Kidney (tissue), 14 donors: ENCODE results near the gene PHB1. TPM values are rescaled to one million over a fixed set of nuclear protein-coding genes. Genes with fewer than 3 reads are reported as not detected.

ENCODE experiments used
- DNase-seq, 5 donors: peaks; one replicate each; pipeline ENCODE4 v3.0.0-alpha.2; 2013 to 2020
- FAIRE-seq: peaks from 2 replicates; lab custom pipeline; 2012; peaks lifted over from hg19 to GRCh38; lab: Jason Lieb, UNC
- H3K27ac ChIP-seq, 2 donors: one replicate each; pipeline ENCODE4 v1.7.0; 2013; ENCODE audit warnings: low read depth in 2 of 2, low read length in 2 of 2, inconsistent platforms in 1 of 2
- H3K27me3 ChIP-seq: one replicate; pipeline ENCODE4 v1.7.1; 2013; ENCODE audit warnings: low read length, inconsistent platforms; ENCODE audit not compliant: control insufficient read depth, insufficient read depth
- H3K36me3 ChIP-seq, 3 donors: one replicate each; pipeline versions ENCODE4 v1.7.0 to v1.7.1; 2013; ENCODE audit warnings: low read length in 3 of 3, control low read depth in 1 of 3, inconsistent platforms in 1 of 3; ENCODE audit not compliant: insufficient read depth in 3 of 3, control insufficient read depth in 2 of 3
- H3K4me1 ChIP-seq, 3 donors: one replicate each; pipeline versions ENCODE4 v1.7.0 to v1.7.1; 2013; ENCODE audit warnings: low read length in 3 of 3, inconsistent platforms in 1 of 3, low read depth in 1 of 3; ENCODE audit not compliant: control insufficient read depth in 2 of 3, insufficient read depth in 2 of 3
- H3K4me3 ChIP-seq, 3 donors: one replicate each; pipeline versions ENCODE4 v1.7.0 to v1.8.1; 2013; ENCODE audit warnings: low read length in 3 of 3, control low read depth in 1 of 3, inconsistent platforms in 1 of 3
- H3K9ac ChIP-seq, 3 donors: one replicate each; pipeline versions ENCODE4 v1.7.0 to v1.7.1; 2013; ENCODE audit warnings: low read length in 3 of 3, control low read depth in 1 of 3, inconsistent platforms in 1 of 3
- H3K9me3 ChIP-seq, 3 donors: one replicate each; pipeline versions ENCODE4 v1.7.0 to v1.7.1; 2013; ENCODE audit warnings: low read length in 3 of 3, control low read depth in 1 of 3, inconsistent platforms in 1 of 3; ENCODE audit not compliant: control insufficient read depth in 2 of 3, insufficient read depth in 1 of 3
- intact Hi-C: fragments of 100-400 bp; cut with DNase I; formaldehyde crosslinking; loops from one replicate; pipeline ENCODE4 v1.11.1; 2022
- polyA plus RNA-seq: library from polyadenylated mRNA; stranded (reverse); fragments of 350-450 nt; fragmentation: Illumina TruSeq; extraction: RNeasy Lipid Tissue Mini Kit (QIAGEN cat#74804); gene quantifications from one replicate; pipeline ENCODE4 v1.2.3, GENCODE V29; 2014; ENCODE audit warnings: low read depth, low replicate concordance; ENCODE audit not compliant: insufficient read depth
- total RNA-seq: library from RNA; stranded (reverse); fragmentation: NEBNext Ultra II Directional; extraction: Animal tissue kit (Norgen Biotek cat#: 25700); gene quantifications from one replicate; pipeline ENCODE4 v1.2.1, GENCODE V29; 2021
- TF ChIP-seq, protein P1 (sequence below): IDR thresholded peaks from 3 replicates; pipeline ENCODE4 v1.5.1; 2012; ENCODE audit warnings: mild to moderate bottlenecking, moderate library complexity, borderline replicate concordance; ENCODE audit not compliant: insufficient read depth; ENCODE audit errors: extremely low read depth
- donor health status: control.
- donor health status: control.
- donor health status: control.
- donor health status: control.
- donor health status: control.
- donor health status: DM: yes; HTN: yes; CAD: no.
- donor health status: Normal renal cell carcinoma (clear cell type).

Gene PHB1
- total and polyA plus RNA-seq, 2 donors from 2014 or later, result 161 to 469 TPM

DNA sequence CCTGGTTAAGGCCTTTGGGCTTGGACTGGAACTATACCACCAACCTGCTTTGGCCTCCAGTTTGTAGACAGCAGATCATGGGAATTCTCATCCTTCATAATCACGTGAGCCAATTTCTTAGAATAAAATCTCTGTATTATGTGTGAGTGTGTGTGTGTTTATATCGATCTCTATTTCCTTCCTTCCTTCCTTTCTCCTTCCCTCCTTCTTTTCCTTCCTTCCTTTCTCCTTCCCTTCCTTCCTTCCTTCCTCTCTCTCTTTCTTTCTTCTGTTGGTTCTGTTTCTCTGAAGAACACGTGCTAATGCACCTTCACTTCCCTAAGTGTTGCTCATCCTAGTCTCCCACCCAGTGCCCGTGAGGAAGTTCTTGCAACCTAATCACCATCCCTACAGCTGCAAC, 35.5 kb upstream of the PHB1 start:
- FAIRE-seq (no peak), DNase-seq (no peak)
- Histone ChIP-seq H3K9me3 (no peaks in the 10 kb centered on the region), H3K4me1 (no peaks in the 10 kb centered on the region), H3K36me3 (no peaks in the 10 kb centered on the region), H3K27ac (no peak overlapping the region), H3K4me3 (no peak overlapping the region), H3K27me3 (no peaks in the 10 kb centered on the region), H3K9ac (no peak overlapping the region)
- intact Hi-C loops, result no loop called here
- TF ChIP-seq, protein P1, sequence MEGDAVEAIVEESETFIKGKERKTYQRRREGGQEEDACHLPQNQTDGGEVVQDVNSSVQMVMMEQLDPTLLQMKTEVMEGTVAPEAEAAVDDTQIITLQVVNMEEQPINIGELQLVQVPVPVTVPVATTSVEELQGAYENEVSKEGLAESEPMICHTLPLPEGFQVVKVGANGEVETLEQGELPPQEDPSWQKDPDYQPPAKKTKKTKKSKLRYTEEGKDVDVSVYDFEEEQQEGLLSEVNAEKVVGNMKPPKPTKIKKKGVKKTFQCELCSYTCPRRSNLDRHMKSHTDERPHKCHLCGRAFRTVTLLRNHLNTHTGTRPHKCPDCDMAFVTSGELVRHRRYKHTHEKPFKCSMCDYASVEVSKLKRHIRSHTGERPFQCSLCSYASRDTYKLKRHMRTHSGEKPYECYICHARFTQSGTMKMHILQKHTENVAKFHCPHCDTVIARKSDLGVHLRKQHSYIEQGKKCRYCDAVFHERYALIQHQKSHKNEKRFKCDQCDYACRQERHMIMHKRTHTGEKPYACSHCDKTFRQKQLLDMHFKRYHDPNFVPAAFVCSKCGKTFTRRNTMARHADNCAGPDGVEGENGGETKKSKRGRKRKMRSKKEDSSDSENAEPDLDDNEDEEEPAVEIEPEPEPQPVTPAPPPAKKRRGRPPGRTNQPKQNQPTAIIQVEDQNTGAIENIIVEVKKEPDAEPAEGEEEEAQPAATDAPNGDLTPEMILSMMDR, result no peak

DNA sequence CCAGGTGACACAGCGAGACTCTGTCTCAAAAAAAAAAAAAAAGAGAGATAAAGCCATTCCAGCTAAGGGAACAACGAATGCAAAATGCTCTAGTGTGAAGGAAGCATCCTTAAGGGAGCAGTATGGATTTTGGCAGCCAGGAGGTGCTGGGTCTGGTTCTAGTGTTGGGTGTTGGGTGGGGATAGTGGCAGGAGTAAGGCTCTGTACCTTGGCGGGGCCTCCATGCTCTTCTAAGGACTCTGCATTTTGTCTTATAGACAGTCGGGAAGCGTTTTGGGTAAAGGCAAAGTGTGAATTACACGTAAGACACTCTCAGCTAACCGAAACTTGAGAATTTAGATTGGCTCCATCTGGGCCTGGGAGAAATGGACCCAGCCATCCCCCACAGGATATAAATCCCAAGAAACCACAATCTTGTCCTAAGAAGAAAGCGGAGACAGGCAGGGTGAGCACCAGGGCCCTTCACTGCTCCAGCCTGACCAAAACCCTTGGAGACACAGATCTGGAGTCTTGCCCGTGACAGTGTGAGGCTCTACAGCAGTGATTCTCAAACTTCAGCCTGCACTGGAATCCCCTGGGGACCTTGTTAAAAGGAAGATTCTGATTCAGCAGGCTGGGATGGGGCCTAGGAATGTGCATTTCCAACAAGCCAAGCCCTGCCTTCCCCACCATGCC, 33.1 kb upstream of the PHB1 start:
- Histone ChIP-seq H3K9ac (no peak overlapping the region), H3K4me3 (no peak overlapping the region), H3K27me3 (no peaks in the 10 kb centered on the region), H3K36me3 (no peaks in the 10 kb centered on the region), H3K4me1 (no peaks in the 10 kb centered on the region), H3K27ac (no peak overlapping the region), H3K9me3 (no peaks in the 10 kb centered on the region)
- intact Hi-C loops, result no loop called here
- TF ChIP-seq, protein P1, result no peak
- peak in 3 of 5 donors; percentile 28 to 77 (median 72) for DNase-seq
- no peak for FAIRE-seq

DNA sequence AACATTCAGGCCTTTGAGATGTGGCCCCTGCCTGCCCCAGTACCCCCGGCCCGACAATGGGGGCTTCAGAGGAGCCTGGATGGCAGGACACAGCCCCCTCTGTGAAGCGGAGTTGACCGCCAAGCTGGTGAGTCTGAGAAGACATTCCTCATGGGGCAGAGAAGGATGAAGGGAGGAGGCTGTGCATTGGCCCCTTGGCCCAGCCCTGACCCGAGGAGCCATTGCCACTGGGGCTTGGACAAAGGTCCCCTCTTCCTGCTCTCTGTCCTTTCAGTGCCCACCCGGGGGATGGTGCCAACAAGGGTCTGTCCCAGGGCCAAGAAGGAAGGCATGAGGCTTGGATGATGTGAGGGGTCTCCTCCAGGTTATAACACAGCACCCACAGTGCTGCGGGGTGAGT, 30.9 kb upstream of the PHB1 start:
- Histone ChIP-seq H3K9me3 (no peaks in the 10 kb centered on the region), H3K4me3 (no peak overlapping the region), H3K4me1 (no peaks in the 10 kb centered on the region), H3K27me3 (no peaks in the 10 kb centered on the region), H3K27ac (no peak overlapping the region), H3K9ac (no peak overlapping the region), H3K36me3 (no peaks in the 10 kb centered on the region)
- DNase-seq (peak in 2 of 5 donors; percentile 31 to 51), FAIRE-seq (no peak)
- intact Hi-C loops, result no loop called here
- TF ChIP-seq, protein P1, result no peak
